ENCODE results near the gene SPOCK2. TPM values are rescaled to one million over a fixed set of nuclear protein-coding genes. Genes with fewer than 3 reads are reported as not detected.

Gene SPOCK2
- total RNA-seq, 1 donor from 2014 or later: 5.3 TPM

Other genes starting within 250 kb of the SPOCK2 start
- gene PSAP, start 237.3 kb downstream of the SPOCK2 start, total RNA-seq: 920 TPM
- gene CHST3, start 124.2 kb downstream of the SPOCK2 start, total RNA-seq: 36.5 TPM
- gene ANAPC16, start 127.5 kb upstream of the SPOCK2 start, total RNA-seq: 76.1 TPM
- gene ASCC1, start 127.7 kb upstream of the SPOCK2 start, total RNA-seq: 37.4 TPM
- gene DDIT4, start 185.4 kb upstream of the SPOCK2 start, total RNA-seq: 232 TPM